Measurements from ENCODE around the gene ZSWIM6. TPM values are rescaled to one million over a fixed set of nuclear protein-coding genes. Genes with fewer than 3 reads are reported as not detected.
"Not testable (repeated sequence)": the region's sequence is repeated elsewhere in the genome, so short reads cannot be mapped to it uniquely, and the experiment has no call there.

Gene ZSWIM6
- total and polyA plus RNA-seq, 2 of the 4 experiments (the other 2 are of a cell fraction): 10.8 to 14.1 TPM

DNA sequence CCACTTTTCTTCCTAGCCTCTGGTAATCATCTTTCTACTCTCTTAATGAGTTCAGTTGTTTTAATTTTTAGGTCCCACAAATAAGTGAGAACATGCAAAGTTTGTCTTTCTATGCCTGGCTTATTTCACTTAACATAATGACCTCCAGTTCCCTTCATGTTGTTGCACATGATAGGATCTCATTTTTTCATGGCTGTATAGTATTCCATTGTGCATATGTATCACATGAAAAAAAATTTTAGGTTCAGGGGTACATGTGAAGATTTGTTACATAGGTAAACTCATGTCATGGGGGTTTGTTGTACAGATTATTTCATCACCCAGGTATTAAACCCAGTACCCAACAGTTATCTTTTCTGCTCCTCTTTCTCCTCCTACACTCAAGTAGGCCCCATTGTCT, 89.2 kb downstream of the ZSWIM6 start:
- H3K4ac ChIP-seq (ENCODE audit: low read depth, low read length); H3K4me2 ChIP-seq (ENCODE audit: low read depth, low read length); H2BK120ac ChIP-seq (ENCODE audit: low read depth, low read length); H3K27me3 ChIP-seq (ENCODE audit: control insufficient read depth, insufficient read depth, low read length); H2BK15ac ChIP-seq (ENCODE audit: low read depth, low read length); ATAC-seq (ENCODE audit: low read depth); H3K9me1 ChIP-seq (ENCODE audit: insufficient read depth, low read length); DNase-seq; H2AFZ ChIP-seq (replicated peaks; ENCODE audit: low read length, poor library complexity); H4K8ac ChIP-seq (ENCODE audit: low read depth in 2 of 2, low read length in 2 of 2); H2BK5ac ChIP-seq (ENCODE audit: low read depth, low read length, poor library complexity, severe bottlenecking); H3K23ac ChIP-seq (ENCODE audit: low read depth, low read length); intact Hi-C loops (cut with micrococcal nuclease); in situ Hi-C loops (cut with MboI; ENCODE audit: low sequenced_read_pairs); H2AK5ac ChIP-seq (ENCODE audit: low read depth, low read length); dilution Hi-C loops (cut with HindIII; ENCODE audit: low sequenced_read_pairs, unreplicated experiment); H2BK20ac ChIP-seq (ENCODE audit: low read depth, low read length); H2AK9ac ChIP-seq (replicated peaks; ENCODE audit: low read depth, low read length, poor library complexity); H3K4me3 ChIP-seq (ENCODE audit: insufficient read depth, low read depth, low read length); BruUV-seq (replicated peaks); H3K9me3 ChIP-seq (ENCODE audit: control insufficient read depth, insufficient read depth, low read length); H3K56ac ChIP-seq (ENCODE audit: extremely low read depth, insufficient read depth, low read length); H4K5ac ChIP-seq (ENCODE audit: low read depth, low read length); H3K27ac ChIP-seq (ENCODE audit: insufficient read depth, low read length); H3K14ac ChIP-seq (replicated peaks; ENCODE audit: low read depth, low read length); POLR2A ChIA-PET (ENCODE audit: unreplicated experiment); H3K9ac ChIP-seq (ENCODE audit: low read depth, low read length); H4K91ac ChIP-seq (ENCODE audit: insufficient read depth, low read depth, low read length); H3K4me1 ChIP-seq (ENCODE audit: control insufficient read depth, insufficient read depth, low read length); H3K18ac ChIP-seq (ENCODE audit: low read depth, low read length); H3K36me3 ChIP-seq (ENCODE audit: control insufficient read depth, insufficient read depth, low read length); CTCF ChIA-PET: not testable (repeated sequence)
- H3K79me1 ChIP-seq (ENCODE audit: low read depth in 1 of 2, low read length in 2 of 2): peaks cover 4 to 72% of the 10 kb centered on the region in 2 experiments
- H4K20me1 ChIP-seq (ENCODE audit: insufficient read depth, low read length): peaks cover 62% of the 10 kb centered on the region
